ENCODE measurements around the gene GPR15LG.

The GPR15LG gene

GRCh38 chr10:84191106-84191505 is 17.5 kb downstream of the GPR15LG start:
- no peak for DNase-seq (ENCODE audit: extremely low read depth in 1 of 2, low read depth in 1 of 2)

GRCh38 chr10:84193327-84193726 is 19.7 kb downstream of the GPR15LG start:
- DNase-seq (ENCODE audit: extremely low read depth in 1 of 2, low read depth in 1 of 2), result no peak

- DNase-seq (ENCODE audit: extremely low read depth in 1 of 2, low read depth in 1 of 2), result no peak
Observed at GRCh38 chr10:84193846-84194423, 20.3 kb downstream of the GPR15LG start.

- peak; percentile 14 to 32 for DNase-seq (ENCODE audit: extremely low read depth in 1 of 2, low read depth in 1 of 2)
Observed at GRCh38 chr10:84194424-84195043, 20.9 kb downstream of the GPR15LG start, which contains the start of gene CDHR1. Gene CDHR1, plus strand, starts transcription at chr10:84194537. Its CDS starts 224 bp downstream, at chr10:84194761.

GRCh38 chr10:84195044-84195830 is 21.6 kb downstream of the GPR15LG start:
- DNase-seq (ENCODE audit: extremely low read depth in 1 of 2, low read depth in 1 of 2), result no peak

- no peak for DNase-seq (ENCODE audit: extremely low read depth in 1 of 2, low read depth in 1 of 2)
Observed at GRCh38 chr10:84196083-84196482, 22.5 kb downstream of the GPR15LG start.

GRCh38 chr10:84196941-84197340 is 23.3 kb downstream of the GPR15LG start:
- no peak for DNase-seq (ENCODE audit: extremely low read depth in 1 of 2, low read depth in 1 of 2)

- DNase-seq (ENCODE audit: extremely low read depth in 1 of 2, low read depth in 1 of 2), result no peak
Observed at GRCh38 chr10:84197643-84198042, 24.0 kb downstream of the GPR15LG start.

GRCh38 chr10:84198206-84198915 is 24.8 kb downstream of the GPR15LG start:
- no peak for DNase-seq (ENCODE audit: extremely low read depth in 1 of 2, low read depth in 1 of 2)

- no peak for DNase-seq (ENCODE audit: extremely low read depth in 1 of 2, low read depth in 1 of 2)
Observed at GRCh38 chr10:84200537-84201243, 27.1 kb downstream of the GPR15LG start.

- DNase-seq (ENCODE audit: extremely low read depth in 1 of 2, low read depth in 1 of 2), result no peak
Observed at GRCh38 chr10:84201244-84201606, 27.6 kb downstream of the GPR15LG start.

GRCh38 chr10:84201682-84202081 is 28.1 kb downstream of the GPR15LG start:
- DNase-seq (ENCODE audit: extremely low read depth in 1 of 2, low read depth in 1 of 2), result no peak

- no peak for DNase-seq (ENCODE audit: extremely low read depth in 1 of 2, low read depth in 1 of 2)
Observed at GRCh38 chr10:84202349-84202748, 28.7 kb downstream of the GPR15LG start.

GRCh38 chr10:84204122-84204521 is 30.5 kb downstream of the GPR15LG start:
- no peak for DNase-seq (ENCODE audit: extremely low read depth in 1 of 2, low read depth in 1 of 2)

GRCh38 chr10:84204610-84205009 is 31.0 kb downstream of the GPR15LG start:
- no peak for DNase-seq (ENCODE audit: extremely low read depth in 1 of 2, low read depth in 1 of 2)

- DNase-seq (ENCODE audit: extremely low read depth in 1 of 2, low read depth in 1 of 2), result peak; percentile 38 to 39
Observed at GRCh38 chr10:84205049-84205852, 31.6 kb downstream of the GPR15LG start.

GRCh38 chr10:84205853-84206525 is 32.4 kb downstream of the GPR15LG start:
- DNase-seq (ENCODE audit: extremely low read depth in 1 of 2, low read depth in 1 of 2), result no peak

- DNase-seq (ENCODE audit: extremely low read depth in 1 of 2, low read depth in 1 of 2), result no peak
Observed at GRCh38 chr10:84208023-84208422, 34.4 kb downstream of the GPR15LG start.

- DNase-seq (ENCODE audit: extremely low read depth in 1 of 2, low read depth in 1 of 2), result no peak
Observed at GRCh38 chr10:84211566-84211965, 38.0 kb downstream of the GPR15LG start.
